ENCODE results near the gene CABP2.
"Not testable (repeated sequence)": the region's sequence is repeated elsewhere in the genome, so short reads cannot be mapped to it uniquely, and the experiment has no call there.

Gene CABP2

DNA sequence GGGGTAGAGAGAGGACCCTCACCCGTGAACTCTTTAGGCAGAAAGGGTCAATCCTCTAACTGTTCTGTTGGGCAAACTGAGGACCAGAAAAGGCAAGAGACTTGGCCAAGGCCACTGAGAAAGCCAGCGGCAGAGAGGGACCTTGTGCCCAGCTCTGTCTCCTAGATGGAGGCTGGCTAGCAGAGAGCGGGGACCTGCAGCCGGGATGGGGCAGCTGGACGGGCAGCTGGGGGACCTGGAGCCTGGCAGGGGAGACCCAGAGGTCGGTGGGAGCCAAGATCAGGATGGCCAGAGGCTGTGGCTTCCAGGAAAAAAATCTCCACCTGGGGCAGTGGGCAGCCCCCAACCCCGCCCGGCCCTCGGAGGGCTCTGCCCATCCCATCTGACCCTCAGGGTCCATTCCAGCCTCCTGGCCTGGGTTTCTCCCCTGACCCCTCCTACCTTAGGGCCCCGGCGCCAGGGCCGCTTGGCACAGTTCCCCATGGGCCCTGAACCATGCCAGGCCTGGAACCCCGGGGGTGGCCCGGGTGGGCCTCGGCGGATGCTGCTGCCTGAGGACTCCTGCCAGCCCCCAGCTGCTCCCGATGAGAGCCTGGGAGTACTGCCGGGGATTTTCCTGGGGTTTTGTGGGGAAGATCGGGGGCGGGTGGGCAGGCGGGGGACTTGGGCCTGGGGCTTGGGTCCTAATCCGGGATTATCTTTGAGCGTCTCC lies at the start of gene CABP2:
Gene CABP2, minus strand, starts transcription at position 603 of the 712 bp plus-strand sequence. Its CDS starts 120 bp downstream, at position 483.
- DNase-seq: no peak

DNA sequence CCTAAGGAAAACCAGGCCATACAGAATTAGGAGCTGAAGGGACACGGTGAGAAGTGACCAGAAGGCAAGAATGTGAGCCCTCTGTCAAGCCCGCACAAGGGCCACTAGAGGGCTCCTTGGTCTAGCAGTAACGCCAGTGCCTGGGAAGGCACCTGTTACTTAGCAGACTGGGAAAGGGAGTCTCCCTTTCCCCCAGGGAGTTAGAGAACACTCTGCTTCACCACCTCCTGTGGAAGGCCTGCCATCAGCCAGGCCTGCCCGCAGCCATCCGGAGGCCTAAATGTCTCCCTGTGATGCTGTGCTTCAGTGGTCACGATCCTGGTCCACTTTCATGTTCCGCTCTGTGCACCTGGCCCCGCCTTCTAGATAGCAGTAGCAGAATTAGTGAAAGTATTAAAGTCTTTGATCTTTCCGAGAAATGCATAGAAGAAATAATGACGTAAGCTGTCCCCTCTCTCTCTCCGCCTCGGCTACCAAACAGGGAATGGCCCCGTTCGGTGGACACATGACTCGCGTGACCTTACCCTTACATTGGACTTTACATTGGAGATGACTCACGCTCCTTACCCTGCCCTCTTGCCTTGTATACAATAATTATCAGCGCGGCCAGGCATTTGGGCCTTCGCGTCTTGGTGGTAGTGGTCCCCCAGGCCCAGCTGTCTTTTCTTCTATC lies 49.6 kb upstream of the CABP2 start:
- peak; percentile 80 for DNase-seq

DNA sequence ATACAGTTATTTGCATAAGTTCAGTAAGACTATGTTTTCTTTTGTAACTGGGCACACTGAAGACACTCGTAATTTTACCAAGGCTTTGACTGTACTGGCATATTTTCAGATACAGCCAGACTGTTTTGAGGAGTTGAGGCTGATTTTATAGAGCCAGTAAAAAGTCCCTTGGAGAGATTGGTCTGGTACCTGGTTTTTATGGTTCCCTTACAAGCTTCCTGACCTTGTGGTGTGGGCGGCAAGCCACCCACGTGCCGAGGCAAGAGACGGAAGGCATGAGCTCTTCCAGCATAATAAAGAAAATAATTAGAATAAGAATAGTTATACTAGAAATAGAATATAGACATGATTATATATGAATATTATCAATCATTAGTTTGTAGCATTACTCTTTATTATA lies 49.1 kb upstream of the CABP2 start:
- DNase-seq: no peak

DNA sequence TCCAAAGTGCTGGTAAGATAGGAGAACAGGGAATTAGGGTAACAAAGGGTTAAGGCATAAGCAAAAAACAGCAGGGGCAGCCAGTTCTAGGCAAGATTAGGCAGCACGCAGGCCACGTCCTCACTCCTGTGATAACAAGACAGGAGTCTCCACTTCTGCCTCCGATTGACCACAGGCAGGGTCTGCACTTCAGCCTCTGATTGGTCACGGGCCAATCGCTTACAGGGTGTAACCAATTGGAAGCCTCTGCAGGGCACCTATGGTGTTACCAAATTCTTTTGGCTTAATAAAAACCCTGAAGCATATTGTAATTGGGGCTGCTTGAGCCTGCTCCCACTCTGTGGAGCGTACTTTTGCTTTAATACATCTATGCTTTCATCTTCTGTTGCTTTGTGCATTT lies 48.2 kb upstream of the CABP2 start:
- no peak for DNase-seq

DNA sequence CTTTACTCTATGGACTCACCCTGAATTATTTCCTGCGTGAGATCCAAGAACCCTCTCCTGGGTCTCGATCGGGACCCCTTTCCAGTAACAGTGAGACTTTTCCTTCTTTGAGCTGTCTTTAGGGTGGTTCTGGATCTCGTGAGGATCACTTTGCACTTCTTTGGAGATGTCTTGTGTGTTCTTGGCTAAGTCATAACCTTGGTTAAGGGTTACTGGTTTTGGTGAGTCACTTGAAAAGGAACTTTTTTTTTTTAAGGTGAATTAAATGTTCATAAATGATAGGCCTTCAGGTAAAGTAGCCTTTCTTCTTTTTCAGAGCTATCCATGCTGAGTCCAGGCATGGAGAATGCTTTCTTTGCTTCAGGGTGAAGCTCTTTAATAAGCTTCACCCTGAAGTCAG lies 41.0 kb upstream of the CABP2 start:
- no peak for DNase-seq

DNA sequence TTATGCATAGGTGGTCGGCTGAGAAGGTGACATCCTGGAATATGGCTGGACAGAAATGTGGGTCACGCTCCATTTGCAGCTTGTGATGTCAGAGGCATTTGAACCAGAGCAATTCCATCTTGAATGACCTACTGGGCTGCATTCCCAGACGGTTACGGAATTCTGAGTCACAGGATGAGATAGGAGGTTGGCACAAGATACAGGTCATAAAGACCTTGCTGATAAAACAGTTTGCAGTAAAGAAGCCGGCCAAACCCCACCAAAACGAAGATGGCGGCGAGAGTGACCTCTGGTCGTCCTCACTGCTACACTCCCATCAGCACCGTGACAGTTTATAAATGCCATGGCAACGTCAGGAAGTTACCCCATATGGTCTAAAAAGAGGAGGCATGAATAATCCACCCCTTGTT lies 40.5 kb upstream of the CABP2 start:
- DNase-seq: not testable (repeated sequence)

DNA sequence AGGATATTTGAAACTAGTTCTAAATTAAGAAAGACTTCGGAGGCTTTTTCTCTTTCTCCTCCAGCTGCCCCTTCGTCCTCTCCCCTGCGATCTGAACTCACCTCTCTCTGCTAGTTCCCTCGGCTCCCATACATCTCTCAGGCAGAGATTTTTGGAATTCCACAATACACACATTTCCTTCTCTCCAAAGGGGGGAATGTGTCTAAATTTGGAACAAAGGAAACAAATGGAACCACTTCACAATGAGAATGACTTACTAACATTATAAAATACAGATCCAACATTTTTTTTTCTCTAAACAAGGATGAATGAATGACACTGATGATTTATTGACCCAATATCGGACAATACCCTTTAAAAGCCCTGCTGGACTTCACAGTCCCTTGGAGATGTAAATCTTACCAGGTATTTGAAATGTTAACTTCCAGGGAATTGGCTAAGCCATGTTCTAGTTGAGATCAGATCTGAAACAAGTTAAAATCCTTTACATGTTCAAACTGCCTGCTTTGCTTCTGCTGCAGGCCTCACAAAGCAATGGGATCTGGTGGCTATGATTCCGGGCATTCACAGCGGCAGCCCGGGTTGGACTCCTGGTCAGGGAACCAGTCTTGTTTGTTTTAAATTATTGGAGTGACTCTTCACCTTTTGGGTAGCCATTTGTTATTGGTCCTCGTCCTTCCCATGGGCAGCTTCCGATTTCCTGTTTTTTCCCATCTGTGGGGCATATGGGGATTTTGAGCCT lies 39.9 kb upstream of the CABP2 start:
- no peak for DNase-seq

DNA sequence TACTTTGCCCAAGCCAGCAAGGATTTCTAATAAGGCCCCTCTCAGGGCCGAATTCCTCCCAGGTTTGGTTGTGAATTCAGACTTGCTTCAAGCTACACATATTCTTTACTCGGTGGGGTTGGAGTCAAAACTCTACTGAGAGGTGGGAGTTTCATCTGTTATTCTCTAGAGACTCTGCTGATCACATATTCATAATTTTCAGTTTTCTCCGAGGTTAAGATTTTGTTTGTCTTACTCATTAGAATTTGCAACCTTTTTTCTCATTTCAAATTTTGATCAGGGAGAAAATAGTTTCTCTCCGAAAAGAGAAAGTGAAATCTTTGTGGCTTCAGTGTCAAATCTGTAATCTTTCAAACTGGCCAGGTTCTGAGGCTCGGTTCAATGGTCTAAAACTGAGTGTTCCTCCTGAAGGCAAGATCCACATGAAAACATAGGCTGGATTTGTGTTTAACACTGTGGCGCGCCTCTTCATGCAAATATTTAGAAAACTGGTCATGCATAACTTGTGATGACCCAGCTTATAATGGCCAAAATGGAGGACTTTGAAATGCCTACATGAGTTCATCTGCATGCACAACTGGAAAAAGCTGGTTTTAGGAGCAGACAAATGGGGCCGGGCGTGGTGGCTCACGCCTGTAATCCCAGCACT lies 38.8 kb upstream of the CABP2 start:
- DNase-seq: peak; percentile 94

DNA sequence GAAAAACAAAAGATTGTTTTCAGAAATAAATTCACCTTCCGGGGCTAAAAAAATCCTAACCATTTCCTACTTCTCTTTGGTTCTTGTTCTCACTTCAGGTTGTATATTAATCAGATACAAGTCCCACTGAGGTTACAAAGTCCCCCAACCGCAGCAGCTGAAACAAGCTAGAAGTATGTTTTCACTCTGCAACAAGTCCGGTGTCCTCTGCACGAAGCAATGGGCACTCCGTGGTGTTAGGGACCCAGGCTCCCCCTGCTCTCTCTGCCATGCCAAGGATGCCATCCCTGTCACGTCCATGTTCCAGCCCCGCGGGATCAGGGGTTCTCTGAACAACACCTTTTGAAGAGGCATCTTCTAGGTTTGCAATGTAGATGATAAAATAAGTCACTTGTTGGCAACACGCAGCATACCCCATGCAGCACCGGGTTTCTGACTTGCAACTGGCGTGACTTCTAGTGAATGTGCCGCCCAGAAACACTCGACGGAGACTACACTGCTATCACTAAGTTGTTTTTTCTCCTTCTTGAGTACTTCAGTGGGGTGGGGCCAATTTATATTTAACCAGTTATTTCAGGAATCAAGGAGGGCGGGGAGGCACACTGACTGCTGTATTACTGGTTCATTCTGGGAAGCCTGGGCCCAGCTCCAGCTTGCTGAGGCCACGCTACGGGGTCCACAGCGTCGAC lies 35.0 kb upstream of the CABP2 start:
- DNase-seq: no peak

DNA sequence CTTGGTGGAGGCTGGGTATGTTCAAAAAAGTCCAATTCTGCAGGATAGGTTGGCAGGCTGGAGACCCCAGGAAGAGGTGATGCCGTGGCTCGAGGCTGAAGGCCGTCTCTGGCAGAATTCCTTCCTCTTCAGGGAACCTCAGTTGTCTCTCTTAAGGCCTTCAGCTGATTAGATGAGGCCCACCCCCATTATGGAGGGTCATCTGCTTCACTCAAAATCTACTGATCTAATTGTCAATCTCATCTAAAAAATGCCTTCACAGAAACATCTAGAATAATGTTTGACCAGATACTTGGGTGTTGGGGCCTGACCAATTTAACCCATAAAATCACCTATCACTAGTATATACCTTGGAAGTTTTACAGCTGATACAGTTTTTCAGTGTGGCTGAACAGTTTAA lies 33.0 kb upstream of the CABP2 start:
- no peak for DNase-seq

DNA sequence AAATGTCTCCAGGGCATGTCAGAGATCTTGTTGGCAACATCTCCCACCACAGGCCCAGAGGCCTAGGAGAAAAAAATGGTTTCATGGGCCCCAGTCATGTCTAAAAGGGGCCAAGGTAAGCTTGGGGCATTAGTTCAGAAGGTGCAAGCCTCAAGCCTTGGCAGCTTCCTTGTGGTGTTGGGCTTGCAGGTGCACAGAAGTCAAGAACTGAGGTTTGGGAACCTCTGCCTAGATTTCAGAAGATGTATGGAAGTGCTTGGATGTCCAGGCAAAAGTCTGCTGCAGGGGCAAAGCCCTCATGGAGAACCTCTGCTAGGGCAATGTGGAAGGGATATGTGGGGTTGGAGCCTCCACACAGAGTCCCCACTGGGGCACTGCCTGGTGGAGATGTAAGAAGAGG lies 28.5 kb upstream of the CABP2 start:
- DNase-seq: not testable (repeated sequence)

DNA sequence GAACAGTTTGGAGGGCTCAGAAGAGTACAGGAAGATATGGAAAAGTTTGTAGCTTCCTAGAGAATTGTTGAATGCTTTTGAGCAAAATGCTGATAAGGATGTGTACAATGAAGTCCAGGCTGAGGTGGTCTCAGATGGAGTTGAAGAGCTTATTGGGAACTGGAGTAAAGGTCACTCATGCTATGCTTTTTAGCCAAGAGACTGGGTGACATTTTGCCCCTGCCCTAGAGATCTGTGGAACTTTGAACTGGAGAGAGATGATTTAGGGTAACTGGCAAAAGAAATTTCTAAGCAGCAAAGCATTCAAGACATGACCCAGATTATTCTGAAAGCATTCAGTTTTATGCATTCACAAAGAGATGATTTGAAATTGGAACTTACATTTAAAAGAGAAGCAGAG lies 27.9 kb upstream of the CABP2 start:
- DNase-seq: no peak

DNA sequence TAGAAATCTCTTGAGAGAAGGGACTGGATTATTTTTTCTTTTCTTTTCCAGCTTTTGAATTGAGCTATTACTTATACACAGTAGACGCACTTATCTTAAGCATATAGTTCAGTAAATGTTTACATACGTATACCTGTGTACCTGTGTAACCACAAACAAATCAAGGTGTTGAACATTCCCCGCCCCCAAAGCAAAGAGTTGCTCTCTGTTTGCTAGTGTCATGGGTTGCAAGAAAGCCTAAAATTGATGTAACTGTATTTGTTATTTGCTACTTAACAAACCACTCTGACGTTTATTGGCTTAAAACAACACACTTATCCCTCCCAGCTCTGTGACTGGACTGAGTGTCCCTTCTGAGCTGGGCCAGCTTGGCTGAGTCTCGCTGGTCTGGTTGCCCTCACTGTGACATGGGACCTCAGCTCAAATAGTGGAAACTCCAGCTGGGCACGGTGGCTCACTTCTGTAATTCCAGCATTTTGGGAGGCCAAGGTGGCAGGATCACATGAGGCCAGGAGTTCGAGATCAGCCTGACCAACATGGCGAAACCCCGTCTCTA lies 25.4 kb upstream of the CABP2 start:
- no peak for DNase-seq

DNA sequence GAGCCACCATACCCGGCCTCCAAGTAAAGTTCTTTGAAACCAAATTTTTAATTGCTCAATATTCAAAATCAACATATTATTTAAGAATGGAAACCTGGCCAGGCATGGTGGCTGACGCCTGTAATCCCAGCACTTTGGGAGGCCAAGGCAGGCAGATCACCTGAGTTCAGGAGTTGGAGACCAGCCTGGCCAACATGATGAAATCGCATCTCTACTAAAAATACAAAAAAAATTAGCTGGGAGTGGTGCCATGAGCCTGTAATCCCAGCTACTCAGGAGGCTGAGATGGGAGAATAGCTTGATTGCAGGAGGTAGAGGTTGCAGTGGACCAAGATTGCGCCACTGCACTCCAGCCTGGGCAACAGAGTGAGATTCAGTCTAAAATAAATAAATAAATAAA lies 24.9 kb upstream of the CABP2 start:
- DNase-seq: not testable (repeated sequence)

DNA sequence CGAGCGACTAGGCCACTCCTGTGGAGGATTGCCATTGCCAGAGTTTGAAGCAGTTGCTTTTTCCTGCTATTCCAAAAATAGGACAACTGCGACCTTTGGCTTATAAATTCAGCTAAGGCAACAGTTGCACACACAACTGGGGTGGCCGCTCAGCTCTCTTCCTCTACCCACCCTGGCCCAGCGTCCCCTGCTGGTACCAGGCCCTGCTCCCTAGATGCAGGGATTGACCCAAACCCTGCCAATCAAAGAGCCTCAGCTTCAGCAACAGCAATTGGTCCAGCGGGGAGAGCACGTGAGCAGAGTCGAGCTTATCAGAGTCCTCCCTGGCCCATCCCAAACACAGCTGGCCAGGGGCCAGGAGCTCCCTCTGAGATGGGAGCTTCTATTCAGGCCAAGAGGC lies 22.0 kb upstream of the CABP2 start:
- no peak for DNase-seq

DNA sequence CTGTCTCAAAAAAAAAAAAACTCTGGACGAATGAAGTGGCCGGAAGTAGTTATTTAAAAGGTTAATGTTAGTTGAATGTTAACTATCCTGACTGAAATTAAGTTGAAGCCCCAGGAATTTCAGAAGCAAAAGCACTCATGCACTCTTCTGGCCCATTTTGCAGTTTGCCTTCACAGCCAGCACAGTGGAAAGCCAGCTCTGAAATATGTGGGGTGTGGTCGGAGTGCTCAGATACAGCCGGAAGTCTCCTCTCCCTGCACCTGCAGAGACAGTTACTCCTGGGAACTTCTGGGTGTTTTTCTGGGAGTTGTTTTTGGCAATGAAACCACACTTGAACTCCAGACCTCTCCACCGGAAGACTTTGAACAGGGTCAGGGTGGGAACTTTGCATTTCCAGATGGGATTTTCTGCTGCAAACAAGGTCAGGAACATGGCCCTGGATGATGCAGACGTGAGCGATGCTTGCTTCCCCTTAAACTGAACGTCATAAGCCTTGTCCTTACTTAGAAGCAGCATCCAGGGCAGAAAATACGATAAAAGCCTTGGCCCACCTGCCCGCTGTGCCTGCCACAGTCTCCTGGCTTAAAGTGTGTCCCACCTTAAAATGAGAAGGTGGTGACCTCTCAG lies 21.5 kb upstream of the CABP2 start:
- no peak for DNase-seq

DNA sequence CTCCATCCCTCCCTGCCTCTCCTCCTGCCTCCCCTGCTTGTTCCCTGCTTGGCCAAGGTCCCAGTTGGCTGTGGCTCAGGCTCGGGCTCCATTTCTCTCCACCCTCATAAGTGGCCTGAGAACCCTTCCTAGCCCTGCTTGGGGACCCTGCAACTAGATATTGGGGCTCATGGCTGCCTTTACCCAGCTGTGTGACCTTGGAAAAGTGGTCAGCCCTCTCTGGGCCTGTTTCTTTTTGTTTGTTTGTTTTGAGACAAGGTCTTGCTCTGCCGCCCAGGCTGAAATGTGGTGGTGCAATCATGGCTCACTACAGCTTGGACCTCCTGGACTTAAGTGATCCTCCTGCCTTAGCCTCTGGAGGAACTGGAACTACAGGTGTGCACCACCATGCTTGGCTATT lies 20.3 kb upstream of the CABP2 start:
- no peak for DNase-seq

DNA sequence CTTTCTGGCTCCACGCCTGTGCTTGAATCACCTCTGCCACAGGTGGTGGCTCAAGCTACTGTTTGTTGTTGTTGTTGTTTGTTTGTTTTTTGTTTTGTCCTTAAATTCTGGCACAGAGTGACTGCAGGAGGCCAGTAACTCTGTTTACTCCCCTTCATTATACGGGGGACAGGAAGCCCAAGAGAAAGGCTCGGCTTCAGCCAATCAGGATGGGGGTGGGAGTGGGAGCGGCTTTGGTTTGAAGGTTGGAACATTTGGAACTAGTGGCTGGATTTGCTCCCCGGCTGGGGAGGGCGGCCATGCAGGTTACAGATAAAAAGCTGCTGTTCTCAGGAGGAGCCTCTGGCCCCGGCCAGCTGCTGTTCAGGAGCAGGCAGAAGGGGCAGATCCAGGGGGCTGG lies 19.7 kb upstream of the CABP2 start:
- no peak for DNase-seq

DNA sequence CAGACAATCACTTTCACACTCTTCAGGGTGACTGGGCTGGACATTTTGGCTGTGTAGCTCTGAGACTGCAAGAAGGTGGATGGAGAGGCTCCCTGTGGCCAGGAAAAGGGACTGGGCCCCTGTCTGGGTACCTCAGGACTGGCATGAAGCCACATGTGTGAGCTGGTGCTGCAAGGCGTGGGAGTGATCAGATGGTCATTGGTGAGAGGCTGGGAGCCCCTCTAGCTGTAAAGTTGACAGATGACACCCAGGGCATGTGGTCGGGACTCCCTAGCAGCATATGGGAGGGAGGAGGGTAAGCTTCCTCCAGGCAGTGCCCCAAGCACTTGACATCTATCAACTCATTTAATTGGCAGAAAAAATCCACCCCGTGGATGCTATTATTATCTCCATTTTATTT lies 18.9 kb upstream of the CABP2 start:
- DNase-seq: no peak

DNA sequence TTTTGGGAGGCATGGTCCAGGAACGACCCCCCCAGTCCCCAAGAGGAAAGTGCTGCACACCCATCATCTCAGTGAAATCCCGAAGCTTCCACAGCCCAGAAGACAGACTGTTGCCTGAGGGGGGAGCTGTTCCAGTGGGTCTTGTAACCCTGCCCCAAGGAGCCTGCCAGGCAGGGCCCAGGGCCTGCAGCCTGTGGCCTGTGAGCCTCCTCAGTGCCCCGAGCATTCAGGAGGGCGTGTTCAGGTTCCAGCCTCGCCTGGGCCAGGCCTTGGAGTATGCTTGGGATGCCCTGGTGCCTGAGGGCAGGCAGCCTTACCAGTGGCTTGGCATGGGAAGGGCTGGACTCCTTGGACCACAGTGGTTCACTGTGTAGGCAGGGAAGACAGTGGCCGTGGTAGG lies 18.0 kb upstream of the CABP2 start:
- DNase-seq: no peak

DNA sequence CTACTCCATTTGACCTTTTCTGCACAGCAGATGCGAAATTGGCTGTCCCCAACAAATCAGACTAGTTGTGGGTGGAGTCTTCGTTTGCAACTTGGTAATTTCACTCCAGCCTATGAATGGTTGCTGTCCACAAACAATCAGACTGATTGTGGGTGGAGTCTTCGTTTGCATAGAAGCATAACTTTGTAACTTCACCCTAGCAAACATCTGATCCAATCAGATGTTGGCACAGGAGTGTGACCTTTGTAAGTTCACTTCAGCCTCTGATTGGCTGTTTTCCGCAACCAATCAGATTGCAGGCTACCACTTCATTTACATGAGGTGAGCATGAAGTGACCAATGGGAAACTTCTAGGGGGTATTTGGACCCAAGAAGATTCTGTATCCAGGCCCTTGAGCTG lies 16.3 kb upstream of the CABP2 start:
- DNase-seq: no peak

DNA sequence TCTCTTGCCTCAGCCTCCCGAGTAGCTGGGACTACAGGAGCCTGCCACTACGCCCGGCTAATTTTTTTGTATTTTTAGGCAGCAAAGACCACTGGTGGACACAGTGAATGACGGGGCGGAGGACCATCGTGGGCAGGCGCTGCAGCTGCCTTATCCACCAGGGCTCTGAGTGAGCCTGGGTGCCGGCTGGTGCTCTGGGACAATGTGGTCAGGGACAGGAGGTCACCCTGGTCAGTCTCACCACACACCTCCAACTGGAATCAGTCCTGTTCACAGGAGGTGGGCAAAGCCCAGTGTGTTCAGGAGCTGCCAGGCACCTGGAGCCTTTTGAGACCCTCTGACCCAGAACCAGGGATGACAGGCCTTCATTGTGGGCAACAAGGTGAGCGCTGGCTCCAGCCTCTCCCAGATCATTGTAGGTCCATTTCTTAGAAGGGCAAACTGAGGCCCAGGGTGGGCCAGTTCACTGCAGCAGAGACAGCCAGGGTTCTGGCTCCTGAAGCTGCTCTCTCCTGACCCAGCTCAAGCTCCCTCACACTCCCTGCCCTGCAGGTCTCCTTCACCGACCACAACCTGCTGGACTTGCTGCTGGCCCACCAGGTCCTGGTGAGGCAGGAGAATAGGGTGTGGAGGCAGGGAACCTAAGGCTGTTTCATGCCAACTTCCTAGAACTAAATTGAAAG lies 15.7 kb upstream of the CABP2 start:
- DNase-seq: no peak

All from NCI-H526 treated with DMSO at 0.1 percent for 48 hours (cell line).